ENCODE results near the gene SPSB3.
A peak's percentile ranks its signal among the peaks of the same experiment; 100 is the strongest.

The SPSB3 gene

DNA sequence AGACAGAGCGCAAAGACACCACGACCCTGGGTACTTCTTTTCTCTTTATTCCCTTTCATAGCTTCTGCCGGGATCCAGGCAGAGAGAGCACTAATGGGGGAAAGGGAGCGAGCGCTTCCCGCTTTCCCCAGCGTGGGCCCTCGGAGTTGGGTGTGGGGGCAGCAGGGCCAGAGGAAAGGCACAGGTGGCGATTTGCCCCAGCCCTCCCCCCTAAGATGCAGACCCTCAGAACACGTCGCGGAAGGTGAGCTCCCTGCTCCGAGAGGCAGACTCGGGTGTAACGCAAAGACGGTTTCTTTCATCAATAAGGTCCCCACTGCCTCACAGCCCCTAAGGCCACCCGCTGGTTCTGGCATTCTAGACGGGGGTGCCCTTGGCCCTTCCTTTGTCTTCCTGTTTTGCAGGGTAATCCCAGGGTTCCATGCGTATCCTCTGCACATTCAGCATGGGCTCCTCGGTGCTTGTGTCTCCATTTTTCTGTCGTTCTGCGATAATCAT lies 10.5 kb downstream of the SPSB3 start (continued):
- TF ChIP-seq, protein P1, sequence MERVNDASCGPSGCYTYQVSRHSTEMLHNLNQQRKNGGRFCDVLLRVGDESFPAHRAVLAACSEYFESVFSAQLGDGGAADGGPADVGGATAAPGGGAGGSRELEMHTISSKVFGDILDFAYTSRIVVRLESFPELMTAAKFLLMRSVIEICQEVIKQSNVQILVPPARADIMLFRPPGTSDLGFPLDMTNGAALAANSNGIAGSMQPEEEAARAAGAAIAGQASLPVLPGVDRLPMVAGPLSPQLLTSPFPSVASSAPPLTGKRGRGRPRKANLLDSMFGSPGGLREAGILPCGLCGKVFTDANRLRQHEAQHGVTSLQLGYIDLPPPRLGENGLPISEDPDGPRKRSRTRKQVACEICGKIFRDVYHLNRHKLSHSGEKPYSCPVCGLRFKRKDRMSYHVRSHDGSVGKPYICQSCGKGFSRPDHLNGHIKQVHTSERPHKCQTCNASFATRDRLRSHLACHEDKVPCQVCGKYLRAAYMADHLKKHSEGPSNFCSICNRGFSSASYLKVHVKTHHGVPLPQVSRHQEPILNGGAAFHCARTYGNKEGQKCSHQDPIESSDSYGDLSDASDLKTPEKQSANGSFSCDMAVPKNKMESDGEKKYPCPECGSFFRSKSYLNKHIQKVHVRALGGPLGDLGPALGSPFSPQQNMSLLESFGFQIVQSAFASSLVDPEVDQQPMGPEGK (tag by site-specific recombination; IDR thresholded peaks at IDR 0.05) = peak; percentile 82
- no peak for TF ChIP-seq ZNF624 (tag by site-specific recombination; IDR thresholded peaks at IDR 0.05)
- TF ChIP-seq AEBP2 (tag by site-specific recombination; IDR thresholded peaks at IDR 0.05; ENCODE audit: borderline replicate concordance) = no peak
- no peak for TF ChIP-seq ZNF549 (tag by site-specific recombination; IDR thresholded peaks at IDR 0.05)
- 0 out of 2 replicates have a peak, but pooled peaks have one; percentile 13 for TF ChIP-seq SCRT1 (tag by site-specific recombination; IDR thresholded peaks at IDR 0.05; ENCODE audit: borderline replicate concordance)
- TF ChIP-seq ZNF335 (tag by site-specific recombination; conservative IDR thresholded peaks at IDR 0.05) = peak; percentile 91
- TF ChIP-seq KLF1 (tag by site-specific recombination; IDR thresholded peaks at IDR 0.05) = no peak
- no peak for TF ChIP-seq HOXA7 (CRISPR knock-in tag; IDR thresholded peaks at IDR 0.05; ENCODE audit: borderline replicate concordance)
- TF ChIP-seq ZNF639 (tag by site-specific recombination; IDR thresholded peaks at IDR 0.05) = no peak
- no peak for TF ChIP-seq ZNF830 (tag by site-specific recombination; IDR thresholded peaks at IDR 0.05; ENCODE audit: low read depth)
- 0 out of 2 replicates have a peak, but pooled peaks have one; percentile 23 for TF ChIP-seq ZXDB (tag by site-specific recombination; IDR thresholded peaks at IDR 0.05)
- TF ChIP-seq ZNF658 (tag by site-specific recombination; IDR thresholded peaks at IDR 0.05) = no peak
- TF ChIP-seq ZNF157 (tag by site-specific recombination; IDR thresholded peaks at IDR 0.05) = no peak
- no peak for TF ChIP-seq KLF7 (tag by site-specific recombination; IDR thresholded peaks at IDR 0.05; ENCODE audit: borderline replicate concordance)
- TF ChIP-seq ELK4 (IDR thresholded peaks at IDR 0.05; ENCODE audit: borderline replicate concordance, low read depth, low read length) = no peak
- TF ChIP-seq ZNF148 (tag by site-specific recombination; IDR thresholded peaks at IDR 0.05; ENCODE audit: borderline replicate concordance) = no peak

DNA sequence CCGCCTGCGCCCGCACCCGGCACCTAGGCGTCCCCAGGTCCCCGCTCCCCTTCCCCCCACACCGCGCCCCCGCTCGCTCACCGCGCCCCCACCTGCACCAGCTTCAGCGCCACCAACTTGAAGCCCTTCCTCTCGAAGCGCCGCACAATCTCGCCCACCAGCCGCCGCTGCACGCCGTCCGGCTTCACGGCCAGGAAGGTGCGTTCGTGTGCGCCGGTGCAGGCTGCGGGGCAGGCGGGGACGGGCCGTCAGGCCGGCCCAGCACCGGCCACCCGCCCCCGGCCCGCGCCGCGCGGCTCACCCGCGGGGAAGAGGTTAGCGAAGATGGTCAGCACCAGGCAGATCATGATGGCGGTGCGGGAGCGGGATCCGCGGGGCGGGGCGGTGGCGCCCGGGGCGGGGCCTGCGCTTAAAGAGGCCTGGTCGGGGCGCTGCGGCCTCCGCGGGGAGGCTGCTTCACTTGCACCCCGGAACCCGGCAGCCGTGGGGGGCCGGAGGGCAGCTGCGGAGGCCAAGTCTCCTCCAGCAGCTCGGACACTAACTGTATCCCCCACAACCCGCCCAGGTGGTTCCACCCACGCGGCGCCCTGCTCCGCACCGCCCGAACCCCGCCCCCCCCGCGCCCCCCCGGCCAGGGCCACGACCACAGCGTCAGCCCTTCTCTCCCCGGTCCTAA lies 11.0 kb downstream of the SPSB3 start, which contains the start of gene NME3:
Gene NME3 (minus strand): TSS at position 356 of the 676 bp plus-strand sequence. CDS start 9 bp downstream, at position 347.
- ChIA-PET POLR2A (interaction anchor here (0.7 to 6.0 kb wide), 8 partner anchors 10 to 193 kb away, joined by 3 to 113 read pairs (median 8); partner anchors contain the start of genes CRAMP1, IFT140, JPT2 and MAPK8IP3), CTCF (interaction anchor here (0.6 kb wide), 2 partner anchors 121 to 504 kb away, joined by 3 read pairs; no protein-coding TSS in a partner anchor)
- H3K4me3 ChIP-seq (ENCODE audit: low read depth, low read length) = peak within 1 kb of the TSS; percentile 95
- H3K4me1 ChIP-seq (ENCODE audit: control insufficient read depth, insufficient read depth, low read length) = peaks cover 9% of the 10 kb centered on the region
- H3K27ac ChIP-seq (ENCODE audit: extremely low read depth, low read depth, low read length) = peak within 1 kb of the TSS; percentile 94
- peaks cover 0 to 76% of the 10 kb centered on the region in 2 experiments; a peak in 1 of 3 replicates for H3K36me3 ChIP-seq (ENCODE audit: control insufficient read depth in 2 of 2, insufficient read depth in 1 of 2, low read length in 2 of 2)
- H3K9me3 ChIP-seq (ENCODE audit: control insufficient read depth, insufficient read depth, low read depth, low read length) = no peaks in the 10 kb centered on the region
- TF ChIP-seq, protein P2, sequence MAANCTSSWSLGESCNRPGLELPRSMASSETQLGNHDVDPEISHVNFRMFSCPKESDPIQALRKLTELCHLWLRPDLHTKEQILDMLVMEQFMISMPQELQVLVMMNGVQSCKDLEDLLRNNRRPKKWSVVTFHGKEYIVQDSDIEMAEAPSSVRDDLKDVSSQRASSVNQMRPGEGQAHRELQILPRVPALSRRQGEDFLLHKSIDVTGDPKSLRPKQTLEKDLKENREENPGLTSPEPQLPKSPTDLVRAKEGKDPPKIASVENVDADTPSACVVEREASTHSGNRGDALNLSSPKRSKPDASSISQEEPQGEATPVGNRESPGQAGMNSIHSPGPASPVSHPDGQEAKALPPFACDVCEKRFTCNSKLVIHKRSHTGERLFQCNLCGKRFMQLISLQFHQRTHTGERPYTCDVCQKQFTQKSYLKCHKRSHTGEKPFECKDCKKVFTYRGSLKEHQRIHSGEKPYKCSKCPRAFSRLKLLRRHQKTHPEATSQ (tag by site-specific recombination; IDR thresholded peaks at IDR 0.05) = no peak
- no peak for TF ChIP-seq ZNF623 (tag by site-specific recombination; IDR thresholded peaks at IDR 0.05)
- TF ChIP-seq ZNF335 (tag by site-specific recombination; conservative IDR thresholded peaks at IDR 0.05) = no peak
- TF ChIP-seq GLIS1 (tag by site-specific recombination; IDR thresholded peaks at IDR 0.05) = peak; percentile 88
- TF ChIP-seq, protein P3, sequence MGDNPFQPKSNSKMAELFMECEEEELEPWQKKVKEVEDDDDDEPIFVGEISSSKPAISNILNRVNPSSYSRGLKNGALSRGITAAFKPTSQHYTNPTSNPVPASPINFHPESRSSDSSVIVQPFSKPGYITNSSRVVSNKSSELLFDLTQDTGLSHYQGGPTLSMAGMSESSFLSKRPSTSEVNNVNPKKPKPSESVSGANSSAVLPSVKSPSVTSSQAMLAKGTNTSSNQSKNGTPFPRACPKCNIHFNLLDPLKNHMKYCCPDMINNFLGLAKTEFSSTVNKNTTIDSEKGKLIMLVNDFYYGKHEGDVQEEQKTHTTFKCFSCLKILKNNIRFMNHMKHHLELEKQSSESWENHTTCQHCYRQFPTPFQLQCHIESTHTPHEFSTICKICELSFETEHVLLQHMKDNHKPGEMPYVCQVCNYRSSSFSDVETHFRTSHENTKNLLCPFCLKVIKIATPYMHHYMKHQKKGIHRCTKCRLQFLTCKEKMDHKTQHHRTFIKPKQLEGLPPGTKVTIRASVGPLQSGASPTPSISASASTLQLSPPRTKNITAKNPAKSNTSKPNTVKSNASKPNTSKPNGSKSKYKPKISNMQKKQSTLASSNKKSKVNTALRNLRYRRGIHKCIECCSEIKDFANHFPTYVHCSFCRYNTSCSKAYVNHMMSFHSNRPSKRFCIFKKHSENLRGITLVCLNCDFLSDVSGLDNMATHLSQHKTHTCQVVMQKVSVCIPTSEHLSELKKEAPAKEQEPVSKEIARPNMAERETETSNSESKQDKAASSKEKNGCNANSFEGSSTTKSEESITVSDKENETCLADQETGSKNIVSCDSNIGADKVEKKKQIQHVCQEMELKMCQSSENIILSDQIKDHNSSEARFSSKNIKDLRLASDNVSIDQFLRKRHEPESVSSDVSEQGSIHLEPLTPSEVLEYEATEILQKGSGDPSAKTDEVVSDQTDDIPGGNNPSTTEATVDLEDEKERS (tag by site-specific recombination; IDR thresholded peaks at IDR 0.05) = no peak
- no peak for TF ChIP-seq ZBTB7A (tag by site-specific recombination; IDR thresholded peaks at IDR 0.05; ENCODE audit: low read depth)
- no peak for TF ChIP-seq BCL11A (tag by site-specific recombination; IDR thresholded peaks at IDR 0.05; ENCODE audit: low read depth)
